GM12865 (cell line): ENCODE results near the gene MMP13.

ENCODE experiments used
- DNase-seq: peaks from one replicate; pipeline ENCODE4 v3.0.0; 2010; ENCODE audit warnings: low read depth
- H3K4me3 ChIP-seq: 2 replicates; pipeline ENCODE4 v1.5.1; 2011; ENCODE audit warnings: mild to moderate bottlenecking, low read depth, low read length, control low read depth
- CTCF ChIP-seq: IDR thresholded peaks from 2 replicates; pipeline ENCODE4 v1.5.1; 2011; ENCODE audit warnings: low read length, control low read depth, low read depth, inconsistent platforms; ENCODE audit not compliant: insufficient read depth; ENCODE audit errors: missing control alignments

Gene MMP13

GRCh38 chr11:102929972-102930371 is 25.6 kb downstream of the MMP13 start:
- no peak for DNase-seq
- H3K4me3 ChIP-seq: no peak overlapping the region
- no peak for TF ChIP-seq CTCF

GRCh38 chr11:102929166-102929565 is 26.4 kb downstream of the MMP13 start:
- TF ChIP-seq CTCF: no peak
- no peak for DNase-seq
- no peak overlapping the region for H3K4me3 ChIP-seq

- no peak overlapping the region for H3K4me3 ChIP-seq
- DNase-seq: no peak
- no peak for TF ChIP-seq CTCF
Measured at GRCh38 chr11:102928247-102928646, 27.3 kb downstream of the MMP13 start.

- no peak for DNase-seq
- no peak for TF ChIP-seq CTCF
- H3K4me3 ChIP-seq: no peak overlapping the region
Measured at GRCh38 chr11:102927624-102927990, 27.9 kb downstream of the MMP13 start.

- no peak for DNase-seq
- TF ChIP-seq CTCF: no peak
- H3K4me3 ChIP-seq: no peak overlapping the region
Measured at GRCh38 chr11:102926961-102927623, 28.4 kb downstream of the MMP13 start.

- no peak overlapping the region for H3K4me3 ChIP-seq
- no peak for DNase-seq
- no peak for TF ChIP-seq CTCF
Measured at GRCh38 chr11:102926517-102926916, 29.0 kb downstream of the MMP13 start.

GRCh38 chr11:102925988-102926387 is 29.5 kb downstream of the MMP13 start:
- H3K4me3 ChIP-seq: no peak overlapping the region
- DNase-seq: no peak
- TF ChIP-seq CTCF: no peak
